ENCODE data around the gene HPSE2. TPM values are rescaled to one million over a fixed set of nuclear protein-coding genes. Genes with fewer than 3 reads are reported as not detected.

HPSE2 gene
- total RNA-seq, 2 experiments from 2014 or later = not detected

DNA sequence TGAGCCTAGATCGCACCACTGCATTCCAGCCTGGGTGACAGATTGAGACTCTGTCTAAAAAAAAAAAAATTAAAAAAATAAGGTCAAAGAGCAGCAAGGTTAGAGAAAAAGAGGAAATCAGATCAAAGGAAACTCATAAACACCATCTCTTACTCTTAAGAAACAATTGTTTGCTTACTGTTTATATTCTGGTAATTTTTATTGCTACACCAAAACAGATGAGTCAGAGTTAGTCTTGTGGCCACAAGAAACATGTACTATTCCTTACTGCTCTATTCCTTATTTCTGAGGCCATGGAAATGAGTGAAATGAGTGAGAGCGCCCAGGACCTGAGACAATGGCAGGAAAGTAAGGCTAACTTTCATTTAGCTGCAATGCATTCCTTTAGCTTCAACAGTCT, 387.3 kb downstream of the HPSE2 start:
- Mint-ChIP-seq H3K36me3 (ENCODE audit: low read depth) (no peaks in the 10 kb centered on the region), H3K9me3 (no peaks in the 10 kb centered on the region), H3K4me1 (ENCODE audit: low read depth) (no peaks in the 10 kb centered on the region), H3K27me3 (no peaks in the 10 kb centered on the region), H3K27ac (no peak overlapping the region), H3K4me3 (no peak overlapping the region)
- ATAC-seq = no peak
- ChIA-PET CTCF (no interaction called here), POLR2A (no interaction called here)
- intact Hi-C loops (cut with micrococcal nuclease) = no loop called here
- TF ChIP-seq, protein P1, sequence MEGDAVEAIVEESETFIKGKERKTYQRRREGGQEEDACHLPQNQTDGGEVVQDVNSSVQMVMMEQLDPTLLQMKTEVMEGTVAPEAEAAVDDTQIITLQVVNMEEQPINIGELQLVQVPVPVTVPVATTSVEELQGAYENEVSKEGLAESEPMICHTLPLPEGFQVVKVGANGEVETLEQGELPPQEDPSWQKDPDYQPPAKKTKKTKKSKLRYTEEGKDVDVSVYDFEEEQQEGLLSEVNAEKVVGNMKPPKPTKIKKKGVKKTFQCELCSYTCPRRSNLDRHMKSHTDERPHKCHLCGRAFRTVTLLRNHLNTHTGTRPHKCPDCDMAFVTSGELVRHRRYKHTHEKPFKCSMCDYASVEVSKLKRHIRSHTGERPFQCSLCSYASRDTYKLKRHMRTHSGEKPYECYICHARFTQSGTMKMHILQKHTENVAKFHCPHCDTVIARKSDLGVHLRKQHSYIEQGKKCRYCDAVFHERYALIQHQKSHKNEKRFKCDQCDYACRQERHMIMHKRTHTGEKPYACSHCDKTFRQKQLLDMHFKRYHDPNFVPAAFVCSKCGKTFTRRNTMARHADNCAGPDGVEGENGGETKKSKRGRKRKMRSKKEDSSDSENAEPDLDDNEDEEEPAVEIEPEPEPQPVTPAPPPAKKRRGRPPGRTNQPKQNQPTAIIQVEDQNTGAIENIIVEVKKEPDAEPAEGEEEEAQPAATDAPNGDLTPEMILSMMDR (IDR thresholded peaks at IDR 0.05) = no peak
- no peak for DNase-seq

- intact Hi-C loops (cut with micrococcal nuclease) = no loop called here
- ChIA-PET POLR2A (no interaction called here), CTCF (no interaction called here)
- DNase-seq (no peak), ATAC-seq (no peak)
- no peak overlapping the region for H3K4me3 Mint-ChIP-seq
- no peaks in the 10 kb centered on the region for H3K36me3 Mint-ChIP-seq (ENCODE audit: low read depth)
- no peak overlapping the region for H3K27ac Mint-ChIP-seq
- no peaks in the 10 kb centered on the region for H3K4me1 Mint-ChIP-seq (ENCODE audit: low read depth)
- TF ChIP-seq, protein P1 (IDR thresholded peaks at IDR 0.05) = no peak
- no peaks in the 10 kb centered on the region for H3K27me3 Mint-ChIP-seq
- no peaks in the 10 kb centered on the region for H3K9me3 Mint-ChIP-seq
Measured at GRCh38 chr10:98846787-98847186, 388.9 kb downstream of the HPSE2 start.

GRCh38 chr10:98833542-98833941, 402.1 kb downstream of the HPSE2 start:
- CTCF ChIA-PET = no interaction called here
- Mint-ChIP-seq H3K9me3 (peaks cover 1% of the 10 kb centered on the region), H3K27me3 (no peaks in the 10 kb centered on the region), H3K36me3 (ENCODE audit: low read depth) (no peaks in the 10 kb centered on the region), H3K27ac (no peak overlapping the region), H3K4me3 (no peak overlapping the region), H3K4me1 (ENCODE audit: low read depth) (no peaks in the 10 kb centered on the region)
- intact Hi-C loops (cut with micrococcal nuclease) = no loop called here
- ATAC-seq (no peak), DNase-seq (no peak)
- TF ChIP-seq, protein P1 (IDR thresholded peaks at IDR 0.05) = no peak
- POLR2A ChIA-PET = no interaction called here

- ATAC-seq = no peak
Measured at GRCh38 chr10:98832738-98833137, 402.9 kb downstream of the HPSE2 start.

DNA sequence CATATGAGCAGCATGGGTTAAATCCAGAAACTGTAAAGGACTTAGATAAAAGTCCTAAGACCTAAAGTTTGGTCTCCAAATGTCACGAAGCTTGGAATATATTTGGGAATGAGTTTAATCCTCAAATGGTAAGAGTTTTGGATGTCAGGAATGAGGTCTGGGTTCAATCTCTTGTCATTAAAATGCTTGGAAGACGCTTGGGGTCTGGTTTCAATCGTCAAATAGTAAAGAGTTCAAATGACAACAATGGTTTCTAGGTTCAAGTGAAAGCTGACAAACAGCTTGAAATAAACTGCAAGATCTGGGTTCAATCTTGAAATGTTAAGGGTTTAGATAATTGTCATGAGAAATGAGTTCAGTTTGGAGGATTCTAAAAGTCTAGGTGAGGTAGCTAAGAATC, 403.5 kb downstream of the HPSE2 start:
- POLR2A ChIA-PET = no interaction called here
- Mint-ChIP-seq H3K4me3 (no peak overlapping the region), H3K27me3 (no peaks in the 10 kb centered on the region), H3K27ac (no peak overlapping the region), H3K9me3 (peaks cover 1% of the 10 kb centered on the region), H3K36me3 (ENCODE audit: low read depth) (no peaks in the 10 kb centered on the region), H3K4me1 (ENCODE audit: low read depth) (no peaks in the 10 kb centered on the region)
- ATAC-seq (no peak), DNase-seq (no peak)
- TF ChIP-seq, protein P1 (IDR thresholded peaks at IDR 0.05) = no peak
- CTCF ChIA-PET = no interaction called here
- intact Hi-C loops (cut with micrococcal nuclease) = no loop called here

More at GRCh38 chr10:98832738-98833137, 402.9 kb downstream of the HPSE2 start:
- no peaks in the 10 kb centered on the region for H3K27me3 Mint-ChIP-seq
- no peak overlapping the region for H3K4me3 Mint-ChIP-seq
- H3K4me1 Mint-ChIP-seq (ENCODE audit: low read depth) = no peaks in the 10 kb centered on the region
- intact Hi-C loops (cut with micrococcal nuclease) = no loop called here
- ChIA-PET POLR2A (no interaction called here), CTCF (no interaction called here)
- DNase-seq = no peak
- TF ChIP-seq, protein P1 (IDR thresholded peaks at IDR 0.05) = no peak
- H3K9me3 Mint-ChIP-seq = peaks cover 1% of the 10 kb centered on the region
- H3K27ac Mint-ChIP-seq = no peak overlapping the region
- H3K36me3 Mint-ChIP-seq (ENCODE audit: low read depth) = no peaks in the 10 kb centered on the region
